Endothelial cell of umbilical vein (primary cell): ENCODE data around the gene DNM2. TPM values are rescaled to one million over a fixed set of nuclear protein-coding genes. Genes with fewer than 3 reads are reported as not detected.

Experiments
- BruUV-seq: library from RNA; stranded (reverse); fragments of 400-500 nt; replicated peaks from 2 replicates; lab custom pipeline; 2021; lab: Mats Ljungman, UMichigan
- CTCF ChIA-PET: fragments of 300-600, 350-600 bp; sonication (Branson Sonifier 250); formaldehyde crosslinking; loops from one replicate; lab custom pipeline; 2021; ENCODE audit warnings: antibody characterized with exemption, inconsistent platforms; lab: Charles Lee
- POLR2A ChIA-PET: fragments of 300-600, 350-600 bp; sonication (Branson Sonifier 250); formaldehyde crosslinking; loops from one replicate; lab custom pipeline; 2021; ENCODE audit warnings: antibody characterized with exemption, inconsistent platforms; lab: Charles Lee
- DNase-seq: peaks from one replicate; pipeline ENCODE4 v3.0.0-alpha.2; 2011; ENCODE audit warnings: low read depth, low spot score
- FAIRE-seq: peaks from 2 replicates; lab custom pipeline; 2011; peaks lifted over from hg19 to GRCh38; lab: Jason Lieb, UNC
- H2AFZ ChIP-seq: 2 replicates; pipeline ENCODE4 v1.6.0; 2012; ENCODE audit warnings: low read depth, low read length, control low read depth, inconsistent platforms
- H3K27ac ChIP-seq: 2 replicates; pipeline ENCODE4 v1.5.1; 2011; ENCODE audit warnings: low read depth, mild to moderate bottlenecking, control low read depth, low read length, moderate library complexity; ENCODE audit not compliant: insufficient read depth
- H3K27me3 ChIP-seq, 2 experiments: 2 replicates each; pipeline versions ENCODE4 v1.6.0 to v1.6.1; 2011; ENCODE audit warnings: low read length in 2 of 2, mixed read lengths in 1 of 2; ENCODE audit not compliant: control insufficient read depth in 2 of 2, insufficient read depth in 2 of 2
- H3K36me3 ChIP-seq, 2 experiments: 2 replicates in 1 of 2; 3 replicates in 1 of 2; pipeline ENCODE4 v1.5.1; 2011; ENCODE audit warnings: low read length in 2 of 2, mild to moderate bottlenecking in 1 of 2, moderate library complexity in 1 of 2; ENCODE audit not compliant: control insufficient read depth in 2 of 2, insufficient read depth in 2 of 2; ENCODE audit errors: extremely low read depth in 1 of 2
- H3K4me1 ChIP-seq: 3 replicates; pipeline ENCODE4 v1.5.1; 2011; ENCODE audit warnings: mild to moderate bottlenecking, low read length; ENCODE audit not compliant: control insufficient read depth, insufficient read depth; ENCODE audit errors: extremely low read depth
- H3K4me2 ChIP-seq: 2 replicates; pipeline ENCODE4 v1.6.1; 2011; ENCODE audit warnings: low read length, control low read depth, mixed read lengths; ENCODE audit not compliant: insufficient read depth
- H3K4me3 ChIP-seq, 3 experiments: fragments of 200-600 bp in 1 of 3; sonication (generic), shearing (Covaris generic) in 1 of 3; replicated peaks in 1 of 3; 2 replicates each; pipeline ENCODE4 v1.5.1; 2011 to 2016; ENCODE audit warnings: control low read depth in 3 of 3, low read length in 3 of 3, mild to moderate bottlenecking in 2 of 3, inconsistent platforms in 1 of 3, low read depth in 1 of 3, moderate library complexity in 1 of 3; ENCODE audit not compliant: insufficient read depth in 1 of 3
- H3K79me2 ChIP-seq: 2 replicates; pipeline ENCODE4 v1.6.0; 2012; ENCODE audit warnings: low read length, inconsistent platforms; ENCODE audit not compliant: control insufficient read depth, insufficient read depth
- H3K9ac ChIP-seq: replicated peaks from 2 replicates; pipeline ENCODE3; 2011; ENCODE audit warnings: low read length, control low read depth; ENCODE audit not compliant: insufficient read depth; ENCODE audit errors: extremely low read depth
- H3K9me1 ChIP-seq: replicated peaks from 3 replicates; pipeline ENCODE4 v1.6.0; 2011; ENCODE audit warnings: mild to moderate bottlenecking, low read length; ENCODE audit not compliant: control insufficient read depth, insufficient read depth; ENCODE audit errors: extremely low read depth
- H3K9me3 ChIP-seq: replicated peaks from 2 replicates; pipeline ENCODE4 v1.5.1; 2012; ENCODE audit warnings: low read length, inconsistent platforms; ENCODE audit not compliant: control insufficient read depth, insufficient read depth
- H4K20me1 ChIP-seq: replicated peaks from 2 replicates; pipeline ENCODE3; 2011; ENCODE audit warnings: mild to moderate bottlenecking, low read length; ENCODE audit not compliant: control insufficient read depth, insufficient read depth; ENCODE audit errors: extremely low read depth
- CTCF ChIP-seq, 2 donors: IDR thresholded peaks; 1 replicate in 1 of 2; 2 replicates in 1 of 2; pipeline ENCODE4 v1.5.1; 2011; ENCODE audit warnings: low read length in 2 of 2, mild to moderate bottlenecking in 2 of 2, moderate library complexity in 2 of 2, control low read depth in 1 of 2, inconsistent platforms in 1 of 2, low read depth in 1 of 2; ENCODE audit not compliant: insufficient read depth in 1 of 2; ENCODE audit errors: extremely low read depth in 1 of 2
- EZH2 ChIP-seq: IDR thresholded peaks from 2 replicates; pipeline ENCODE4 v1.6.1; 2012; ENCODE audit warnings: borderline replicate concordance, low read depth, mild to moderate bottlenecking, moderate library complexity, low read length, inconsistent platforms; ENCODE audit not compliant: severe bottlenecking
- FOS ChIP-seq: IDR thresholded peaks from 2 replicates; pipeline ENCODE4 v1.6.1; 2011; ENCODE audit warnings: mild to moderate bottlenecking, low read length, moderate library complexity, borderline replicate concordance; ENCODE audit not compliant: insufficient read depth
- GATA2 ChIP-seq: IDR thresholded peaks from 2 replicates; pipeline ENCODE4 v1.7.0; 2011; ENCODE audit warnings: low read depth, mild to moderate bottlenecking, moderate library complexity, mixed read lengths, low read length; ENCODE audit not compliant: insufficient read length, insufficient read depth
- JUN ChIP-seq: IDR thresholded peaks from 2 replicates; pipeline ENCODE4 v1.6.1; 2011; ENCODE audit warnings: borderline replicate concordance, low read depth; ENCODE audit not compliant: insufficient read length, insufficient read depth
- MYC ChIP-seq: IDR thresholded peaks from one replicate; pipeline ENCODE4 v1.6.1; 2011; ENCODE audit warnings: mild to moderate bottlenecking, low read depth, low read length
- POLR2A ChIP-seq: IDR thresholded peaks from 2 replicates; pipeline ENCODE4 v1.6.1; 2012; ENCODE audit warnings: low read depth, mild to moderate bottlenecking, control low read depth, low read length
- POLR2AphosphoS5 ChIP-seq: IDR thresholded peaks from 2 replicates; pipeline ENCODE4 v1.6.1; 2012; ENCODE audit warnings: low read depth, mild to moderate bottlenecking, control low read depth, low read length, moderate library complexity; ENCODE audit not compliant: insufficient read depth
- dilution Hi-C: fragments of 300-500 bp; cut with MboI; formaldehyde crosslinking; loops from one replicate; pipeline ENCODE4 v1.15.0; 2019; ENCODE audit warnings: low sequenced_read_pairs; ENCODE audit not compliant: extremely low pct_ligation_motif_present
- intact Hi-C: fragments of 100-400 bp; cut with micrococcal nuclease; formaldehyde crosslinking; loops from one replicate; pipeline ENCODE4 v1.10.0; 2022
- polyA plus RNA-seq, 4 experiments: library from polyadenylated mRNA; depleted of rRNA in 3 of 4; stranded (reverse) in 3 of 4; unstranded in 1 of 4; fragments of >200 nt; gene quantifications; 2 replicates each; pipeline versions ENCODE4 v1.2.1 to v1.2.3, GENCODE V29; 2011 to 2012; ENCODE audit warnings: missing spikeins in 1 of 4
- total RNA-seq: library from RNA; stranded (reverse); gene quantifications from 2 replicates; pipeline ENCODE4 v1.2.3, GENCODE V29; 2021
- TF ChIP-seq, protein P1 (sequence below): IDR thresholded peaks from 2 replicates; pipeline ENCODE4 v1.6.1; 2011; ENCODE audit not compliant: insufficient read depth, insufficient read length

DNM2 gene
- total and polyA plus RNA-seq, 2 donors (not counting 3 experiments of a cell fraction or from before 2014, with no cell fraction given), result 81.8 to 175 TPM

- TF ChIP-seq CTCF (IDR thresholded peaks at IDR 0.05; ENCODE audit: extremely low read depth in 1 of 2, insufficient read depth in 1 of 2, low read depth in 1 of 2, low read length in 2 of 2) (no peak), MYC (no peak), POLR2AphosphoS5 (no peak), EZH2 (no peak), FOS (no peak), POLR2A (no peak), GATA2 (no peak), JUN (no peak)
- TF ChIP-seq, protein P1, sequence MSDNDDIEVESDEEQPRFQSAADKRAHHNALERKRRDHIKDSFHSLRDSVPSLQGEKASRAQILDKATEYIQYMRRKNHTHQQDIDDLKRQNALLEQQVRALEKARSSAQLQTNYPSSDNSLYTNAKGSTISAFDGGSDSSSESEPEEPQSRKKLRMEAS, result no peak
- intact Hi-C loops, result no loop called here
- no peaks in the 10 kb centered on the region for H4K20me1 ChIP-seq
- H3K9ac ChIP-seq, result no peak overlapping the region
- peaks cover 76% of the 10 kb centered on the region for H3K79me2 ChIP-seq
- no peak overlapping the region for H2AFZ ChIP-seq
- no peak overlapping the region for H3K27ac ChIP-seq
- FAIRE-seq, result no peak
- dilution Hi-C loops, result no loop called here
- CTCF ChIA-PET, result interaction anchor here (0.8 to 1.4 kb wide), 2 partner anchors 19 to 128 kb away, joined by 3 to 7 read pairs; partner anchors contain the start of gene DNM2
- H3K9me1 ChIP-seq, result no peaks in the 10 kb centered on the region
- no peak overlapping the region for H3K4me3 ChIP-seq
- H3K36me3 ChIP-seq, result no peaks in the 10 kb centered on the region
- POLR2A ChIA-PET, result no interaction called here
- no TSS peak for BruUV-seq
- H3K9me3 ChIP-seq, result no peaks in the 10 kb centered on the region
- no peaks in the 10 kb centered on the region for H3K4me1 ChIP-seq
- H3K4me2 ChIP-seq, result no peak overlapping the region
- no peaks in the 10 kb centered on the region for H3K27me3 ChIP-seq
- no peak for DNase-seq
Observed at GRCh38 chr19:10736189-10736588, 18.3 kb downstream of the DNM2 start.
